ENCODE results near the gene ZNF446.

GRCh38 chr19:58479303-58479702 lies 3.2 kb downstream of the ZNF446 start:
- TF ChIP-seq CTCF (IDR thresholded peaks at IDR 0.05; ENCODE audit: borderline replicate concordance, extremely low read depth, low read length, poor library complexity, severe bottlenecking) (no peak), EZH2 (IDR thresholded peaks at IDR 0.05; ENCODE audit: borderline replicate concordance, low read depth, low read length, severe bottlenecking) (no peak)

All from DND-41 (cell line).